Measurements from ENCODE around the gene ISLR.
"Not testable (repeated sequence)": the region's sequence is repeated elsewhere in the genome, so short reads cannot be mapped to it uniquely, and the experiment has no call there.

ISLR gene

DNA sequence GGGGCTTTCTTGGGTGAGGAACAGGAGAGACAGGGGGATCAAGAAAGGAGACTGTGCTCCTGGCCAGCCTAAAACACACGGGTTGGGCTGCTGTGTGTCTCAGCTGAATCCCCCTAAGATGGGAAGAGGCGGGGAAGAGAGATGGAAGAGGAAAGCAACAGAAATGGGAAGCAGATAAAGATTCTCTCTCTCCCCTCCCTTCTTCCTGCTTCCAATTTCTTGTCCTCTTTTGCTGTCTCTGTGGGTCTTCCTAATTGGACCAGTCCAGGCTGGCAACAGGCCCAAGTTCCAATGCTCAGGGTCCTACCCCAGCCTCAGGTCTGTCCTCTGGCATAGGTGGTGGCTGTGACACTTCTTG, 36.0 kb upstream of the ISLR start:
- DNase-seq (ENCODE audit: low read depth), result no peak

DNA sequence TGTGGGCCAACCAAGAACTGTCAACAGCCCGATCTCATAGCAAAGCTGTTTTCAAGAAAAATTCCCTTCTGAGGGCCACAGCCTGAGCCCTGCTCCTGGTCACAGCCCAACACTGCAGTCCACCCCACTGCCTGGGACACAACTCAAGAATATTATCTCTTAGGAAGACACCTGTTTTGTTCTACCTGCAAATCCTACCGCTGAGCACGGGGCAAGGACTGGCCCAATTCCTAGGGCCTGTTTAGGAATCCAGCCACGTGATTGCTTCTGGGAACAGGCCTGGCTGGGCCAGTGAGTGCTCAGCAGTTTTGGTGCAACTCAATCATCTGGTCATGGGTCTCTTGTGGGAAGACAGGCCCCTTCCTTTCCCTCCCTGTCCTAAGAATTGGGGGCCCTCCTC, 34.9 kb upstream of the ISLR start:
- DNase-seq (ENCODE audit: low read depth), result no peak

DNA sequence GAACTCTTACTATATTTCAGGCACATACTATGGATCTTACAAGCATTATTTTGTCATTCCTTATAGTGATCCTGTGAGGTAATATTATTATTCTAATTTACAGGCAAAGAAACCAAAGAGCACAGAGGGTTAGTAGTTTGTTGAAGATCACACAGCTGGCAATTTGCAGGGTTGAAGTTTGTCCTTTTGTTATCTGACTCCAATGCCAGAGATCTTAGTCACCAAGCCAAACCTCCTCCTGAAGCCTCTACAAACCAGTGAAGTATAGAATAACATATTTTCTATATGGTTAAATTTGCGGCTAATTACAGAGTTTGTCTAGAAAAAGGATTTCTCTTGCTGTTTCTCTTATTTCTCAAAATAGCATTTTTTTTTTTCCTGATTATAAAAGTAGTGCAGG, 31.9 kb upstream of the ISLR start:
- no peak for DNase-seq (ENCODE audit: low read depth)

DNA sequence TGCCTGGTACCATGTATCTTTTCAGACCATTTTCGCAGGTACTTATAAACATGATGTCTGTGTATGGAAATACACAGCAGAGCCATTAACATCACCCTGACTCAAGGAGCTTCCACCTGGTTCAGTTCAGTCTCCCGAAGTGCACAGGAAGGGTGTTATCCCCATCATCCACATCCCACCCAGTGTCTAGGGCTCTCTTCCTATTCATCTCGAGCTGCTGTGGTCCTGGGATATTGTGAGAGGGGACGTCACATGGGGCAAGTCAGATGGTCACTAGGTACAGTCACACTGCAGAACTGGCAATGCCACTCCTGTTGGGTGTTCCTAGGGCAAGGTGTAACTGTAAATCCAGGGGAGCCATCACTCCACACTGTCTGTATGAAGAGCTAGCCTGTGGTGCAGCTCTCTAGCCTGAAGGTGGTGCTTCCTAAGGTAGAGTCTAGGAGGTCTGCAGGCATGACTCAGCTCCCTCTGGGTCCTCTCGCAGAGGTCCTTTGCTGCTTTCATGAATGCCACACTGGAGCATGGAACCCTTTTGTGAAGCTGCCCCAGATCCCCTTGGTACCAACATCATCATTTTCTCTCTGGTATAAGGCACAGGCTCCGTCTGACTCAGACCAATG, 29.2 kb upstream of the ISLR start:
- DNase-seq (ENCODE audit: low read depth), result no peak

DNA sequence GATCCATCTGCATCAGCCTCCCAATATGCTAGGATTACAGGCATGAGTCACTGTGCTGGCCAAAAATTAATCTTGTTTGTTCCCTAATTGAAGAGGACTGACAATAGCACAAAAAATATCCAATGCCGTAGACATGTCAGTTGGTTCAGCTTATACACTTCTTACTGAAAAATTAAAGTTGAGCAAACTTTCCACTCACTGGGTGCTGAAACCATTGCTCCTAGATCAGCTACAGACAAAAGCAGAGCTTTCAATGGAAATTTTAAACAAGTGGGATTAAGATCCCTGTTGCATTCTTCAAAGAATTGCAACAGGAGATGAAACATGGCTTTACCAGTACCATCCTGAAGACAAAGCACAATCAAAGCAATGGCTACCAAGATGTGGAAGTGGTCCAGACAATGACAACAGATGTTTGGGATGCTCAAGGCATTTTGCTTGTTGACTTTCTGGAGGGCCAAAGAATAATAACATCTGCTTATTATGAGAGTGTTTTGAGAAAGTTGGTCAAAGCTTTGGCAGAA, 27.2 kb upstream of the ISLR start:
- no peak for DNase-seq (ENCODE audit: low read depth)

DNA sequence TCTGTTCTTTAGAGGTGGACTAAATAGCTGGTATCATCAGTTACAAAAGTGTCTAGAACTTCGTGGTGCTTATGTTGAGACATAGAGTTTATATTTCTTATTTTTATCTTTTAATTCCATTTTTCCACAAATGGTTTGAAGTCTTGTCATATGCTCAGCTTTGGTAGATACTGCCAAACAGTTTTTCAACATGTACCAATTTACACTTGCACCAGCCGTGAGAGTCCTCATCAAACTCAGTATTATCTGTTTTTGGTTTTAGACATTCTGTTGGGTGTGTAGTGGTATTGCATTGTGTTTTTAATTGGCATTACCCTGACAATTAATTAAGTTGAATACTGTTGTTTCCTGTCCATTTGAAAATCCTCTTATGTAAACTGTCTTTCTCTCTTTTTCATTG, 26.5 kb upstream of the ISLR start:
- DNase-seq (ENCODE audit: low read depth), result no peak

DNA sequence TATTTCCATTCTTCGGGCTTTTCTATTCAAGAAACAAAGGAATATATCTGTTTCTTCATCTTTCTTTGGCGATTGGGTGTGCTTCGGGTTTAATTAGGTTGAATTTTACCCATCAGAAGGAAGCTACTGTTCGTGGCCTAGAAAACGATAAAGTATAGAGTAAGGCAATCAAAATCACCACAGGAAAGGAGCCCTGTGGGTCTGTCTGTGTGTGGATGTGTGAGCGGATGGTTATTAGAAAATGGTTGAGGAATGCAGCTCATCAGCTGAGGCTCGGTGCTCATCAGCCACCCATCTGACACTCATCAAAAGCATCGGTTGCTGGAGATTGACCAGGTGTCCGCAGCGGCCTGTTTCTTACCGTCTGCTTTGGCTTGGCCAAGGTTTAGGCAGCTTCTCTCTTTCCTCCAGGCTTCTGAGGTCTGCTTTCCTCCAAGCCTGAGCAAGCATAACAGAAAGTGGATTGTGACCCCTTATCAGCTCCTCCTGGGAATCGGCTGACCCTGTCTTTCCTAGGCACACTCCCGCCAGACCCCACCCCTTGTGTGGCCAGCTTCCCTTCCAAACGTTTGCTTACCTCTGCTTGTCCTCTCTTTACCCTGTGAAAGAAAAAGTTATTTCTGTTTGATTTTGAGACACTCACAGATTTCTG, 17.6 kb upstream of the ISLR start:
- no peak for DNase-seq (ENCODE audit: low read depth)

DNA sequence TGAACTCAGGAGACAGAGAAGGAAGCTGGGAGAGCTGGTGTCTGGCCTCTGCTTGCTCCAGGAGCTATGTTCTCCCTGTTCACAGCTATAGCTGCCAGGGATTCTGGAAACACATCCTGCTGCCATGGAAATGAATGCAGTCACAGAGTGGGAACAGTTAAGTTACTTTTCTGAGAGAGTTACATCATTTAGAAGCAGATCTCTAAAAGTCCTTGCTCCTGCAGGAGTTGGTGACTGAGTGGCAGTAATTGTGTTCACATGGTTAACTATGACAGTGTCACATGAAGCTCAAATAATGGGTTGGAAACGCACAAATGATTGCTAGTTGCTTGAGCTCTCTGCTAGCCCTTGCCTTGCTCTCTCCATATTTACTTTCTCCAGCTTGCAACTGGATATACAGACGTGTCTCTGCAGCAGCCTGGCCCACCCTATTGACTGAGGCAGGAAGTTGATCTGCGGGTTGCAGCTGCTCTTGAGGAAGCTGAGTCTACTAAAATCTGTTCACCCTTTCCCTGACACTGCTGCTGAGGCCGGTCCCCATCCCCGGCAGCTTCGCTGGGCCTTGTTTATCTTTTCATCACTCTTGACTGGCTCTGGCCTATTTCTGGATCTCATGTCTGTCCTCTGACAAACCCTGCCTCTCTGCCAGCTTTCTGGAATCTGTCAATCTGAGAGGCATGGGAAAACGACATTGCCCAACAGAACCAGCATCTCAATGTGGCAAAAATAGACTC, 16.7 kb upstream of the ISLR start:
- DNase-seq (ENCODE audit: low read depth), result no peak

DNA sequence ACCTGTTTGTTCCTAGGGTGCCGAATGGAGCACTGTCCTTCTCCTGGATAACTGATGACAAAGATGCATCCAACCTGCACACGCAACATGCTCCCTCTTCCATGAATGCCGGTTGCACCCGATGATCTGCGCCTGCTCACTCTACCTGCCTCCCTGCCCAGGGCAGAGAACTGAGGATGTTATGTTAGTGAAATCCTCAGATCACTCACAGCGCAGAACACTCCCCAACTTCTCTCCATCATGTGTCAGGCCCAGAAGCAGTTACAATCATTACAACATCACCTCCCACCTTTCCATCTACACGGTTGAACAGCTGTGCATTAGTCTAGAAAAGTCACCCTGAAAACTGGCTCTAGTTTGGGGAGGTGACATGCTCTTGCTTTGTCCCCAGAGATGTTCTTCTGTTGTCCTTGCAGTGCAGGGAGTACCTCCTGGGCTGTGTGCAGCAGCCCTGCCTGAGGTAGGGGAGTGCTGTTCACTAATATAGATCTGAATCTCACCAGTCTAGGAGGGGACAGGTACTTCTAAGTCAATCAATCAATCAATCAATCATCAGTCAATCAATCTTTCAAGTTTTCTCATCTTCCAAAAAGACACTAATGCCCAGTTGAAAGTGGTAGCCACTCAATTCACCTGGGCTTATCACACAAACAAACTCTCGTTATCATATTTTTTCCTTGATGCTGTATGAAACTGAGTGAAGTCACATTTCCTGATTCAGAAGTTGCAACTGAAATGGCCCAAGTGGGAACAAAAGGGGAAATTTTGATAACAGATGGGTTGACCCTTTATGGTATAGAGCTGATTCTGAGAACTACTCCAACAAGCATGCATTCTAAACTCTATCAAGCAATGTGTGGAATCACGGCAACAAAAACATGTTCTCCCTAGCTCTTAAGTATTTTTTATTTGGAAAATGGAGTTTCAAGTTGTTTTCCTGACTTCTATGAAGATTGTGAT, 15.4 kb upstream of the ISLR start:
- no peak for DNase-seq (ENCODE audit: low read depth)

DNA sequence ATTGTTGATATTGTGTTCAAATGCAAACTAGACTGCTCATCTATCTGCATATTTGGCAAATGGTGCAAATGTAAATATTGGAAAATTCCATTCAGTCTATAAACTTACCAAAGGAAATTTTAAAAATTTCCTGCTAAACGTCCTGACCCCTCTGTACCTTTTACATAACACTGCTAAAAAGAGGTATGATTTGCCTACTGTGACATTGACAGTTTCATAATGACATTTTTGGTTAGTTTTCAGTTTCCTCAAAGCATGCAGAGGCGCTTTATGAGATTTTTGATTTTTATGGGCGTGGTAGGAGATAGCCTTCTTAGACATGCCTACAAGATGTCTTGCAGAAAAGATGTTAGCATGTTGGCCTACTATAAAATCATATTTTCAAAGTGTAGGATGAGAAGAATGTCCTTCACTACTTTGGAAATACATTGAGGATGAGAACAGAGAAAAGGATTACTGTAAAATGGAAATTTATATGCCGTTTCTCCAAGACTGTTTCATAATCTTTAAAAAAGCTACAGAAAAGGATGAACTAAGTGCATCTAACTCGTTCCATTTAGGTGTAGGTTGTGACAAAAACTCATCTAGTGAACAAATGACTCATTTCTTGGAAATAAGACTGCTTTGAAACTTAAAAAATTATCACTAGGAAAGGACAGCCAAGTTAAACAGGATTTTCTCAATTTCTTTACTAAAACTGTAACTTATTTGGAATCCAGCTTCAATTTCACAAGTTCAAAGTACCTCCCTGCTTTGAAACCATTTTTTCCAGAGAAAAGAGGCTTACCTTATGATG, 14.5 kb upstream of the ISLR start:
- DNase-seq (ENCODE audit: low read depth), result no peak

DNA sequence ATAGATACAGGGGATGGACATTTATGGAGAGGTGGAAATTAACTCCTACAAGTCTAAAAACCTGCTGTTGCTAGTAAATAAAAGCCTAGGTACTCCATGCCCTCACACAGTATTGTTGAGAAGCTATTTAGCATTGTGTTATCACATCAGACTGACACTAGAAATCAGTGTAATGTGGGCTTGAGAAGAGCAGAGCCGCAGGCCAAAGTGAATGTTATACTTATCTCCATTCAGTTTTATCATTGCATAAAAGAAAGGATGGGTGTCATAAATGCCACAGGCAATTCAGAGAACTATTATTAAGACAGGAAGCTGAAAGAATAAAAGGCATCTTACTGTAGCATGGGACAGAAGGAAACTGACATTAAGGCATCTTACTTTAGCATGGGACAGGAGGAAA, 13.7 kb upstream of the ISLR start:
- DNase-seq (ENCODE audit: low read depth), result no peak

DNA sequence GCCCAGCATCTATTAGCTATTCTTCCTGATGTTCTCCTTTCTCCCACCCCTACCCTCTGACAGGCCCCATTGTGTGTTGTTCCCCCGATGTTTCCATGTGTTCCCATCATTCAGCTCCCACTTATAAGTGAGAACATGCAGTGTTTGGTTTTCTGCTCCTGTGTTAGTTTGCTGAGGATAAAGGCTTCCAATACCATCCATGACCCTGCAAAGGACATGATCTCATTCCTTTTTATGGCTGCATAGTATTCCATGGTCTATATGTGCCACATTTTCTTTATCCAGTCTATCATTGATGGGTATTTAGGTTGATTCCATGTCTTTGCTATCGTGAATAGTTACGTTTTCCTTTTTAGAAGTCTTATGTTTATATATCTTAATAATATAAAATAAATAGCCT, 13.1 kb upstream of the ISLR start:
- DNase-seq (ENCODE audit: low read depth), result not testable (repeated sequence)

DNA sequence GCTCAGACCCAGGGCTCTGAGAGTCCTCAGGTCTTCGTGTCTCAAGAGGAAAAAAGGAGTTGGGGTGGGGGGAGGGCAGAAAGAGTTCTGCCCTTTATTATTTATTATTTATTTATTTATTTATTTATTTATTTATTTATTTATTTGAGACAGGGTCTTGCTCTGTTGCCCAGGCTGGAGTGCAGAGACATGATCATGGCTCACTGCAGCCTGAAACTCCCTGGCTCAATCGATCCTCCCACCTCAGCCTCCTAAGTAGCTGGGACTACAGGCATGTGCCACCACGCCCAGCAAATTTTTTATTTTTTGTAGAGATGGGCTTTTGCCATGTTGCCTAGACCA, 11.3 kb upstream of the ISLR start:
- DNase-seq (ENCODE audit: low read depth), result not testable (repeated sequence)

DNA sequence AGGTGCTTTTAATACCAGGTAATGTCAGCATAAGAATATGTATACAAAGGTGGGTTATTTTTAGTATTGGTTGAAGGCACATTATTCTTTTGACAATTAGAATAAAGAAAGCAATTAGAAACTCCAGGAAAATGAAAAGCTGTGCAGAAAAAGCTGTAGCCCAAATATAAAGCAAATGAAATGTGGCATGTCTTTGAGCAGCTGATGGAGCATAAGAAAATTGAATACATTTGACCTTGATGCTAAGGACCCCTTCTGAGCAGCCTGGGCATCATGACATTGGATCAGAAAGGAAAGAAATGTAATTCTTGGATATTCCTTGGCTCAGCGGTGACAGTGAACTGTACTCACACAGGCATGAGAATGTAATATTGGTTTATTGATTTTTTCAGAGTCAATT, 8.0 kb upstream of the ISLR start:
- no peak for DNase-seq (ENCODE audit: low read depth)

DNA sequence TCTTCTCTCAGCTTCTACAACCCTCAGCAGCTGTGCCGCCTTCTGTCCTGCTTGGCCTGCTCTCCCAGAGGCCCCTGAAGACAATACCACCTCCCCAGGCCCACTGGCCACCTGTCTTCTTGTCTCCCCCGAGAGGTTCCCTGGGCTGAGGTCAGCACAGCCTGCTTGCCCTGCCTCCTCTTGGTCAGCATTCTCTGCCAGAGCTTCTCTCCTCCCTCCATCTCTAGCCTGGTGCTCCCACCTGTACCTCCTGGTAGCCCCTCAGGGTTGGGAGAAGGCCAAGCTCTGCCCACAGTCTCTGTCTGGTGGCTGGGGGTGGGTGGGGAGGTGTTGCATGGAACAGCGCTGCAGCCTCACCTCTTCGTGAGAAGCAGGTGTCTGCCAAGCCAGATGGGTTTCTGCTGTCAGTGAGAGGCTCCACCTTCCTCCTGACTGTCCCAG, 5.6 kb upstream of the ISLR start:
- no peak for DNase-seq (ENCODE audit: low read depth)

DNA sequence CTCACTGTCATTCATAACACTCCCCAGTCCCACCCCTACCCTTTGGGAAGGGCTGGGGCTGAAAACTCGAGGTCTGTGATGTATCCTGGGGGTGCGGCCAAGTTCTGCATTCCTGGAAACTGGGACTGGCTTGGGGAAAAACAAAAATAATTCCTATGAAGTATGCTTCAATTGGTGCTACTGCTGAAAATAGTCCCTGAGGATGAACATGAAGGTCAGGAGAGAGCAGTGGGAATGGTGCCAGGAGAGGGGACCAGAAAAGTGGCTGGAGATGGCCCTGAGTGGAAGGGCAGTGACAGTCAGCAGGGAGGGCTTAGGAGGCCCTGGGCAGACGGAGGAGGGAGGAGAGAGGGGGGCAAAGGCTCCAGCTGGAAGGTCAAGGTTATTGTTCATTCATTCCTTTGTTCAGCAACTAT, 4.8 kb upstream of the ISLR start:
- DNase-seq (ENCODE audit: low read depth), result no peak

DNA sequence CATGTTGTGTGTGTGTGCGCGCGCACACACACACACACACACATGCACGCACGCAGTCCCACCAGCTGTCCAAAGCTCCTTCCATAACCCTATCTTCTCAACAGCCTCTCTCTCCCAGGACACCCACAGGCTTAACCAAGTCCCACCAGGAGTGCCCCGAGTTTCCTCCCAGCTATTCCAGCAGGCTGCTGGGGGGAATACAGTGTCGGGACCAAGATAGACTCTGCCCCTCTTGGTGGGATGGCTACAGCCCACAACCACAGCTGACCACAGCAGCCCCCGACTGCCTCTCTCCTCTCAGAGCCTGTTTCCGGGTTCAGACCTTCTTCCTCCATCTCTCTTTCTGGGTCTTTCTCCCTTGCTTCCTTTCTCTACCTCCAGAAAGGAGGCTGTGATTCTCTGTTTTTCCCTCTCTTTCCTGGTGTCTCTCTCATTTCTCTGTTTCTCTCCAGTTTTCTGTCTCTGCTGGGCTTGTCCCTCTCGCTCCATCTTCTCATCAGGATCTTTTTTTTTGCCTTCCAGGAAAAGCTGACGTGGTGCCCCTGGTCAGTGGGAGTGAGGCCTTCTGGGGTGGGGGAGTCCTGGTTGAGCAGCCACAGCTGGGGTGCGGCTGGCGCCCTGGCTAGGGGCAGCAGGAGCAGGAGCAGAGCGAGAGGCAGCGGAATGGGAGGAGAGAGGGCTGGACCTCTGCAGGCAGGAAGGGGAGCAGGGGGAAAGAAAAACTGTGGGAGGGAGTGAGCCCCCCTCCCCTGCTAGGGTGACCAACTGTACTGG, 3.3 kb upstream of the ISLR start:
- no peak for DNase-seq (ENCODE audit: low read depth)

DNA sequence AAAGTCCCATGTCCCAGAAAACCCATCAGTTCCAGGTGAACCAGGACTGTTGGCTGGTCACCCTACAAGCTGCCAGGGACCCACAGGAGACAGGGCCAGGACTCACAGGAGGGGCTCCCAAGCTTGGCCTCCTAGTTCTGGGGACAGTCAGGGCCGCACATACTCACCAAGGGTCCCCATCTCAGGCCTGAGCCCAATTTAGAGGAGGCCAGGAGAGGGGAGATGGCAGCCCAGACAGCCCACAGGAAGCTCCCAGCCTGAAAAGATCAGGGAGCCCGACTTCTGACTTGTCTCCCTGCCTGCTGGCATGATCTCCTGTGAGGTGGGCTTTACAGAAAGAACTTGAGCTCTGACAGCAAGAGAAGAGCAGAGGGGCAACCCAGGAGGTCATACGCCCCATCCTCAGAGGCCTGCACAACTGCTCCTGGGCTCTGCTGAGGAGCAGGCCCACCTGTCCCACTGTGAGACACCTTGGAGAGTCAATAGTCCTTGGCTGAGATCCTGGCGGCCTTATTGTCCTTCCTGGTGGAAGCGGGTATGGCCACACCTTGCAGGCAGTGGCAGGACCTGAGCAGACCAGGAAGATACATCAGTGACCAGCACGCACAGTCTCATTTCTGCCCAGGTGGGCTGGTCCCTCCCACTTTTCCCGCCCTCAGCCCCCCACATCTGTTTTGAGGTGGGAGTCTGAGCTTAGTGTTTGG, 2.5 kb upstream of the ISLR start:
- DNase-seq (ENCODE audit: low read depth), result no peak

DNA sequence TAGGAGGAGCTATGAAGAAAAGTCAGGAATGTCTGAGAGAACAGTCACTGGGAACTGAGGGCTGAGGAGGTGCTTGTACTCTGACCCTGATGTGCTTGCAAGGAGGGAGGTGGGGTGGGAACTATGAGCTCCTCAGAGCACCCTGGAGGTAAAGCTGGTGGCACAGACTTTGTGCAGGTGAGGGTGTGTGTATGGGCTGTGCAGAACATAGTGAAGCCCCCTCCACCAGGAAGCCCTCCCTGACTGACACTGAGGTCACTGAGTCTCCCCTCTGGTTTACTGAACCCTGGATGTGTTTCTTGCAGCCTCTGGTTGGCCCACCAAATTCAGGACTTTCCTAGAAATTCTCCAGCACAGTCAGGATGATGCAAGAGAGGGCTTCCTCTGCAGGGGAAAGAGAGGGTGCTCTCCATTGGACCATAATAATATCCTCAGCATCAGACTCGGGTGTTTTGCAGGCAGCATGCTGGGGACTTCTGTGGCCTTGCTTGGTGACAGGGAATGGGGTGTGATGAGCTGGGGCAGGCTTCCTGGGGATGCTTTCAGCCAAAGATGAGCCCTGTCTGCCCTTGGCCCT, 1.5 kb upstream of the ISLR start:
- DNase-seq (ENCODE audit: low read depth), result no peak
